GM18499 (cell line): ENCODE data around the gene LYSMD2.

Experiments
- ATAC-seq: cut with Tn5 transposase; IDR thresholded peaks from one replicate; pipeline ENCODE4 v1.9.1; 2021; ENCODE audit warnings: moderate number of reproducible peaks; ENCODE audit not compliant: insufficient read depth, unreplicated experiment

Gene LYSMD2

DNA sequence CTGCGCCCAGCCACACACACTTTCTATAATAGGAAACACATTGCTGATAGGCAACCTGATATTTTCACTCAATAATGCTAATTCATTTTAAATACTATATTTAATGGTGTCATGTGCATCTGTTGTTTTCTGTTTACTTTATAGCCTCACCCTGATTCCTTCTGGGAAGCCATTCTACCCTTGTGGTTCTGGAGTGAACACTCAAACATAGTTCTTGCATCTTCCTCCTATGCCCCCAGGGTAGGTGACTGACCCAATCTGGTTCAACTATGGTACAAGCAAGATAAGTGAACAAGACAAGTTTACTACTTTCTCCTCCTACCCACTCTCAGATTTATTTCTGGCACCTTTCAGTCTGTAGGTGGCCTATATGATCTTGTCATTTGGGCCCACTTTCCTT is 60.4 kb downstream of the LYSMD2 start:
- ATAC-seq = no peak

DNA sequence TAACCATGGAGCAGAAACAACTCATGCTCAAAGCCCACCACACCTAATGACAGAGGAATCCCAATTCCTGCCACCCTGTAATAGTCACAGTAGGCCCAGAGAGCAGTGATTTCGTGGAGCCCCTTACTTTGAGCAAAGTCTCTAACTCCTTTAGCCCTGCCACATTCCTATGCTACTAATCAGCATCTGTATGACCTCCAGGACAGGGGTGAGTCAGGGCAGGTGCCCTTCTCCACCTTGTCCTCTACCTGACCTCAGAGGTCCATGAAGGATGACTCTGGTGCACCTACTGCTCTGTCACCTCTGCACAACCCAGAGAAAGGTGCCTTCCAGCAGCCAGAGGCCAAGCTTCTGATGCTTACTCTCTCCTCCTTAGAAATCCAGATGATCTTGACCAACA is 62.2 kb downstream of the LYSMD2 start:
- no peak for ATAC-seq
